ENCODE measurements around the gene REV3L. TPM values are rescaled to one million over a fixed set of nuclear protein-coding genes. Genes with fewer than 3 reads are reported as not detected.

REV3L gene
- total and polyA plus RNA-seq, 2 of the 13 experiments (the other 11 are each of a cell fraction or from before 2014, with no cell fraction given) = 12.8 to 31.3 TPM

DNA sequence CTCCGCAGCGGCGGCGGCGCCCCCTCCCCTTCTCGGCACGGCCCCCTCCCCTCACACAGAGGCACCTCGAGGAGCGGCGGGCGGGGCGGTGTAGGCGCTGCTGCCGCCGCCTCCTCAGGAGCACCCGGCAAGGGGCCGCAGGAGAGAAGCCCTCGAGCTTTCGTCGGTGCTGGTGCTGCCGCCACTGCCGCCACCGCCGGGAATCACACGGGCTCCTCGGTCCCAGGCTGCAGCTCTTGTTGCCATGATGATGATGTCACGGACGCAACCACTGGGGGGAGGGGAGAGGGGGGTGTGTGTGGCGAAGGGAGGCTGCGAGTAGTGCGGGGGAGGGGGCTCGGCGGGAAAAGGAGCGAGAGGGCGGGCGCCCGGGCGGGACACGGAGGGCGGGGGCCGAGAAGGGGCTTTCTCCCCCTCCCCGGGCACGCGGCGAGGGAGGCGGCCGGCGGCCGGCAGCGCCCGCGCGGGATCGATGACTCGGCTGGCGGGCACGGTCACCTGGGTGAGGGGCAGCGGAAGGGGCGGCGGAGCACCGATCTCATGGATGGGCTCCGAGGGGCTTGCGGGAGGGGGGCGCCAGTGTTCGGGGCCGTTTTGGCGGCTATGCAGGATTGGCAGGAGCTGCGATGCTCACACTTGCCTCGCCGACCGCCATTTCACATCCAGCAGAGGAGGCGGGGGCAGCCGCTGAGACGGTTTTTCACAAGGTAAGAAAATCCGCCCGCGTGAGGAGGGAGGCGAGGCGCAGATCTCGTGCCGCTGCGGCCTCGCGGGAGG is at the start of gene REV3L (continued):
- TF ChIP-seq ZNF143 (CRISPR knock-in tag; IDR thresholded peaks at IDR 0.05) = 0 out of 2 replicates have a peak, but pooled peaks have one; percentile 10
- TF ChIP-seq KLF13 (CRISPR knock-in tag; IDR thresholded peaks at IDR 0.05) = no peak
- TF ChIP-seq, protein P1, sequence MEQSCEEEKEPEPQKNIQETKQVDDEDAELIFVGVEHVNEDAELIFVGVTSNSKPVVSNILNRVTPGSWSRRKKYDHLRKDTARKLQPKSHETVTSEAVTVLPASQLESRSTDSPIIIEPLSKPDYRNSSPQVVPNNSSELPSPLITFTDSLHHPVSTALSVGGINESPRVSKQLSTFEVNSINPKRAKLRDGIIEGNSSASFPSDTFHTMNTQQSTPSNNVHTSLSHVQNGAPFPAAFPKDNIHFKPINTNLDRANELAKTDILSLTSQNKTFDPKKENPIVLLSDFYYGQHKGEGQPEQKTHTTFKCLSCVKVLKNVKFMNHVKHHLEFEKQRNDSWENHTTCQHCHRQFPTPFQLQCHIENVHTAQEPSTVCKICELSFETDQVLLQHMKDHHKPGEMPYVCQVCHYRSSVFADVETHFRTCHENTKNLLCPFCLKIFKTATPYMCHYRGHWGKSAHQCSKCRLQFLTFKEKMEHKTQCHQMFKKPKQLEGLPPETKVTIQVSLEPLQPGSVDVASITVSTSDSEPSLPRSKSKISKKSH (CRISPR knock-in tag; IDR thresholded peaks at IDR 0.05; ENCODE audit: borderline replicate concordance) = no peak
- TF ChIP-seq, protein P2, sequence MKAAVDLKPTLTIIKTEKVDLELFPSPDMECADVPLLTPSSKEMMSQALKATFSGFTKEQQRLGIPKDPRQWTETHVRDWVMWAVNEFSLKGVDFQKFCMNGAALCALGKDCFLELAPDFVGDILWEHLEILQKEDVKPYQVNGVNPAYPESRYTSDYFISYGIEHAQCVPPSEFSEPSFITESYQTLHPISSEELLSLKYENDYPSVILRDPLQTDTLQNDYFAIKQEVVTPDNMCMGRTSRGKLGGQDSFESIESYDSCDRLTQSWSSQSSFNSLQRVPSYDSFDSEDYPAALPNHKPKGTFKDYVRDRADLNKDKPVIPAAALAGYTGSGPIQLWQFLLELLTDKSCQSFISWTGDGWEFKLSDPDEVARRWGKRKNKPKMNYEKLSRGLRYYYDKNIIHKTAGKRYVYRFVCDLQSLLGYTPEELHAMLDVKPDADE (CRISPR knock-in tag; IDR thresholded peaks at IDR 0.05) = 0 out of 2 replicates have a peak, but pooled peaks have one; percentile 29
- TF ChIP-seq STAG1 (CRISPR knock-in tag; IDR thresholded peaks at IDR 0.05) = no peak; the same call in 1 of the 2 replicates
- TF ChIP-seq KMT2A (CRISPR knock-in tag; IDR thresholded peaks at IDR 0.05) = 0 out of 2 replicates have a peak, but pooled peaks have one; percentile 12
- TF ChIP-seq SNAI1 (CRISPR knock-in tag; IDR thresholded peaks at IDR 0.05; ENCODE audit: borderline replicate concordance) = 0 out of 2 replicates have a peak, but pooled peaks have one; percentile 37
- TF ChIP-seq, protein P3, sequence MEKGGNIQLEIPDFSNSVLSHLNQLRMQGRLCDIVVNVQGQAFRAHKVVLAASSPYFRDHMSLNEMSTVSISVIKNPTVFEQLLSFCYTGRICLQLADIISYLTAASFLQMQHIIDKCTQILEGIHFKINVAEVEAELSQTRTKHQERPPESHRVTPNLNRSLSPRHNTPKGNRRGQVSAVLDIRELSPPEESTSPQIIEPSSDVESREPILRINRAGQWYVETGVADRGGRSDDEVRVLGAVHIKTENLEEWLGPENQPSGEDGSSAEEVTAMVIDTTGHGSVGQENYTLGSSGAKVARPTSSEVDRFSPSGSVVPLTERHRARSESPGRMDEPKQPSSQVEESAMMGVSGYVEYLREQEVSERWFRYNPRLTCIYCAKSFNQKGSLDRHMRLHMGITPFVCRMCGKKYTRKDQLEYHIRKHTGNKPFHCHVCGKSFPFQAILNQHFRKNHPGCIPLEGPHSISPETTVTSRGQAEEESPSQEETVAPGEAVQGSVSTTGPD (CRISPR knock-in tag; IDR thresholded peaks at IDR 0.05) = no peak
- no peak for TF ChIP-seq ZNF468 (CRISPR knock-in tag; IDR thresholded peaks at IDR 0.05)
- TF ChIP-seq, protein P4, sequence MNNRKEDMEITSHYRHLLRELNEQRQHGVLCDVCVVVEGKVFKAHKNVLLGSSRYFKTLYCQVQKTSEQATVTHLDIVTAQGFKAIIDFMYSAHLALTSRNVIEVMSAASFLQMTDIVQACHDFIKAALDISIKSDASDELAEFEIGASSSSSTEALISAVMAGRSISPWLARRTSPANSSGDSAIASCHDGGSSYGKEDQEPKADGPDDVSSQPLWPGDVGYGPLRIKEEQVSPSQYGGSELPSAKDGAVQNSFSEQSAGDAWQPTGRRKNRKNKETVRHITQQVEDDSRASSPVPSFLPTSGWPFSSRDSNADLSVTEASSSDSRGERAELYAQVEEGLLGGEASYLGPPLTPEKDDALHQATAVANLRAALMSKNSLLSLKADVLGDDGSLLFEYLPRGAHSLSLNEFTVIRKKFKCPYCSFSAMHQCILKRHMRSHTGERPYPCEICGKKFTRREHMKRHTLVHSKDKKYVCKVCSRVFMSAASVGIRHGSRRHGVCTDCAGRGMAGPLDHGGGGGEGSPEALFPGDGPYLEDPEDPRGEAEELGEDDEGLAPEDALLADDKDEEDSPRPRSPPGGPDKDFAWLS (CRISPR knock-in tag; IDR thresholded peaks at IDR 0.05; ENCODE audit: borderline replicate concordance) = no peak
- TF ChIP-seq ZNF12 (CRISPR knock-in tag; IDR thresholded peaks at IDR 0.05) = no peak
- TF ChIP-seq ZNF564 (CRISPR knock-in tag; IDR thresholded peaks at IDR 0.05) = no peak
- peak; percentile 9; the same call in 1 of the 2 replicates for TF ChIP-seq ZNF20 (CRISPR knock-in tag; IDR thresholded peaks at IDR 0.05)
- TF ChIP-seq, protein P5, sequence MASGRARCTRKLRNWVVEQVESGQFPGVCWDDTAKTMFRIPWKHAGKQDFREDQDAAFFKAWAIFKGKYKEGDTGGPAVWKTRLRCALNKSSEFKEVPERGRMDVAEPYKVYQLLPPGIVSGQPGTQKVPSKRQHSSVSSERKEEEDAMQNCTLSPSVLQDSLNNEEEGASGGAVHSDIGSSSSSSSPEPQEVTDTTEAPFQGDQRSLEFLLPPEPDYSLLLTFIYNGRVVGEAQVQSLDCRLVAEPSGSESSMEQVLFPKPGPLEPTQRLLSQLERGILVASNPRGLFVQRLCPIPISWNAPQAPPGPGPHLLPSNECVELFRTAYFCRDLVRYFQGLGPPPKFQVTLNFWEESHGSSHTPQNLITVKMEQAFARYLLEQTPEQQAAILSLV (CRISPR knock-in tag; IDR thresholded peaks at IDR 0.05; ENCODE audit: borderline replicate concordance) = no peak; the same call in 1 of the 2 replicates
- TF ChIP-seq NFIB (CRISPR knock-in tag; IDR thresholded peaks at IDR 0.05; ENCODE audit: borderline replicate concordance) = no peak
- TF ChIP-seq, protein P6, sequence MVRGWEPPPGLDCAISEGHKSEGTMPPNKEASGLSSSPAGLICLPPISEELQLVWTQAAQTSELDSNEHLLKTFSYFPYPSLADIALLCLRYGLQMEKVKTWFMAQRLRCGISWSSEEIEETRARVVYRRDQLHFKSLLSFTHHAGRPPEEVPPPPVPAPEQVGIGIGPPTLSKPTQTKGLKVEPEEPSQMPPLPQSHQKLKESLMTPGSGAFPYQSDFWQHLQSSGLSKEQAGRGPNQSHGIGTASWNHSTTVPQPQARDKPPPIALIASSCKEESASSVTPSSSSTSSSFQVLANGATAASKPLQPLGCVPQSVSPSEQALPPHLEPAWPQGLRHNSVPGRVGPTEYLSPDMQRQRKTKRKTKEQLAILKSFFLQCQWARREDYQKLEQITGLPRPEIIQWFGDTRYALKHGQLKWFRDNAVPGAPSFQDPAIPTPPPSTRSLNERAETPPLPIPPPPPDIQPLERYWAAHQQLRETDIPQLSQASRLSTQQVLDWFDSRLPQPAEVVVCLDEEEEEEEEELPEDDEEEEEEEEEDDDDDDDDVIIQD (CRISPR knock-in tag; IDR thresholded peaks at IDR 0.05; ENCODE audit: low read depth) = no peak; the same call in 1 of the 2 replicates
- peak; percentile 87 for TF ChIP-seq ETV5 (CRISPR knock-in tag; IDR thresholded peaks at IDR 0.05; ENCODE audit: borderline replicate concordance)
- TF ChIP-seq TAF1 (CRISPR knock-in tag; IDR thresholded peaks at IDR 0.05) = peak; percentile 82
- TF ChIP-seq ZNF709 (CRISPR knock-in tag; IDR thresholded peaks at IDR 0.05) = peak; percentile 12; the same call in 1 of the 2 replicates
- peak; percentile 13; the same call in 1 of the 2 replicates for TF ChIP-seq ZNF761 (CRISPR knock-in tag; conservative IDR thresholded peaks at IDR 0.05)

Measured in HepG2 (cell line).